OCI-LY7 (cell line): Measurements from ENCODE around the gene ATXN7L2. TPM values are rescaled to one million over a fixed set of nuclear protein-coding genes. Genes with fewer than 3 reads are reported as not detected.
"Not testable (repeated sequence)": the region's sequence is repeated elsewhere in the genome, so short reads cannot be mapped to it uniquely, and the experiment has no call there.

Experiments used
- BruUV-seq: library from RNA; stranded (reverse); fragments of 400-500 nt; replicated peaks from 2 replicates; lab custom pipeline; 2021; lab: Mats Ljungman, UMichigan
- CTCF ChIA-PET: fragments of 300-600 bp; sonication (Branson Sonifier 250); formaldehyde crosslinking; loops from one replicate; lab custom pipeline; 2022; ENCODE audit warnings: antibody characterized with exemption; ENCODE audit not compliant: unreplicated experiment; lab: Charles Lee
- POLR2A ChIA-PET: fragments of 300-600 bp; sonication (Branson Sonifier 250); formaldehyde crosslinking; loops from one replicate; lab custom pipeline; 2022; ENCODE audit warnings: antibody characterized with exemption; lab: Charles Lee
- DNase-seq: peaks from one replicate; pipeline ENCODE4 v3.0.0-alpha.2; 2015; ENCODE audit warnings: low spot score
- H2AFZ ChIP-seq: fragments of 200-600 bp; sonication (generic), shearing (Covaris generic); 2 replicates; pipeline ENCODE4 v1.6.1; 2014; ENCODE audit warnings: mild to moderate bottlenecking, antibody characterized with exemption, low read length, moderate library complexity
- H3K27ac ChIP-seq: fragments of 200-600 bp; sonication (generic); 2 replicates; pipeline ENCODE4 v1.5.1; 2014; ENCODE audit warnings: mixed run types, low read depth, mild to moderate bottlenecking, moderate library complexity, low read length, inconsistent platforms; ENCODE audit not compliant: poor library complexity, severe bottlenecking
- H3K36me3 ChIP-seq: fragments of 200-600 bp; sonication (generic); 2 replicates; pipeline ENCODE4 v1.6.1; 2014; ENCODE audit warnings: mild to moderate bottlenecking, antibody characterized with exemption, low read length, moderate library complexity, mixed read lengths; ENCODE audit not compliant: insufficient read depth
- H3K4me1 ChIP-seq: fragments of 200-600 bp; sonication (generic); 2 replicates; pipeline ENCODE4 v1.5.1; 2014; ENCODE audit warnings: mild to moderate bottlenecking, low read length; ENCODE audit not compliant: insufficient read depth, poor library complexity, severe bottlenecking
- H3K4me2 ChIP-seq: fragments of 200-600 bp; sonication (generic); 2 replicates; pipeline ENCODE4 v1.6.1; 2014; ENCODE audit warnings: mild to moderate bottlenecking, low read length
- H3K4me3 ChIP-seq: fragments of 200-600 bp; sonication (generic); 2 replicates; pipeline ENCODE4 v1.5.1; 2014; ENCODE audit warnings: mild to moderate bottlenecking, low read depth, low read length; ENCODE audit not compliant: poor library complexity, severe bottlenecking
- H3K79me2 ChIP-seq: fragments of 200-600 bp; sonication (generic); 2 replicates; pipeline ENCODE4 v1.6.1; 2016; ENCODE audit warnings: low read depth, mild to moderate bottlenecking, low read length, moderate library complexity, mixed read lengths; ENCODE audit not compliant: insufficient read depth
- H3K9me2 ChIP-seq: fragments of 200-600 bp; sonication (generic); 2 replicates; pipeline ENCODE4 v1.6.1; 2016; ENCODE audit warnings: mild to moderate bottlenecking, low read length, mixed read lengths; ENCODE audit not compliant: insufficient read depth
- H3K9me3 ChIP-seq: fragments of 200-600 bp; sonication (generic); 2 replicates; pipeline ENCODE4 v1.6.1; 2014; ENCODE audit warnings: mild to moderate bottlenecking, mixed run types, low read length, mixed read lengths
- H4K20me1 ChIP-seq: fragments of 200-600 bp; sonication (generic); 2 replicates; pipeline ENCODE4 v1.6.1; 2014; ENCODE audit warnings: mild to moderate bottlenecking, antibody characterized with exemption, low read length, moderate library complexity, mixed read lengths; ENCODE audit not compliant: insufficient read depth
- CTCF ChIP-seq: fragments of 200-600 bp; sonication (generic); conservative IDR thresholded peaks from 2 replicates; pipeline ENCODE4 v1.5.1; 2014; ENCODE audit warnings: mild to moderate bottlenecking, antibody characterized with exemption, low read length, moderate library complexity, mixed read lengths
- EZH2phosphoT487 ChIP-seq: fragments of 200-600 bp; sonication (generic); IDR thresholded peaks from 2 replicates; pipeline ENCODE4 v1.6.1; 2018; ENCODE audit warnings: low read depth, borderline replicate concordance, mild to moderate bottlenecking, mixed run types, antibody characterized with exemption, low read length, moderate library complexity, mixed read lengths
- intact Hi-C: fragments of 100-400 bp; cut with micrococcal nuclease; formaldehyde crosslinking; loops from one replicate; pipeline ENCODE4 v1.10.0; 2022; ENCODE audit not compliant: unreplicated experiment
- total RNA-seq, 2 experiments: library from RNA; depleted of rRNA in 1 of 2; stranded (reverse); fragments of >200 nt in 1 of 2; shearing (Covaris generic) in 1 of 2; gene quantifications; 2 replicates each; pipeline ENCODE4 v1.2.3, GENCODE V29; 2014 to 2022

Gene ATXN7L2
- total RNA-seq, 2 experiments from 2014 or later, result 6.5 to 8.2 TPM

- H3K9me2 ChIP-seq, result no peaks in the 10 kb centered on the region
- 0 out of 2 replicates have a peak, but pooled peaks cover 6% of the 10 kb centered on the region for H3K9me3 ChIP-seq
- H3K27ac ChIP-seq, result no peak overlapping the region
- no peak overlapping the region for H2AFZ ChIP-seq
- CTCF ChIA-PET, result no interaction called here
- H3K4me2 ChIP-seq, result no peak overlapping the region
- no peak overlapping the region for H3K4me3 ChIP-seq
- no peaks in the 10 kb centered on the region for H3K79me2 ChIP-seq
- no peaks in the 10 kb centered on the region for H3K4me1 ChIP-seq
- intact Hi-C loops, result no loop called here
- H3K36me3 ChIP-seq, result no peaks in the 10 kb centered on the region
- POLR2A ChIA-PET, result interaction anchor here (0.7 kb wide), 1 partner anchor 229 kb away, joined by 3 read pairs; no protein-coding TSS in a partner anchor
- no peaks in the 10 kb centered on the region for H4K20me1 ChIP-seq
- no peak for DNase-seq
- BruUV-seq, result no TSS peak
- TF ChIP-seq EZH2phosphoT487 (no peak), CTCF (no peak)
Observed at GRCh38 chr1:109444346-109444745, 39.4 kb upstream of the ATXN7L2 start.

GRCh38 chr1:109445949-109446695 is 37.6 kb upstream of the ATXN7L2 start:
- H3K36me3 ChIP-seq, H3K79me2 ChIP-seq, DNase-seq, H3K9me2 ChIP-seq, H2AFZ ChIP-seq, H3K4me2 ChIP-seq, BruUV-seq, H3K4me1 ChIP-seq, intact Hi-C loops, H3K4me3 ChIP-seq, H3K9me3 ChIP-seq, CTCF ChIA-PET, H3K27ac ChIP-seq, POLR2A ChIA-PET, H4K20me1 ChIP-seq: not testable (repeated sequence)

- Histone ChIP-seq H3K9me2 (no peaks in the 10 kb centered on the region), H3K27ac (no peak overlapping the region), H3K4me1 (no peaks in the 10 kb centered on the region), H3K36me3 (no peaks in the 10 kb centered on the region), H3K79me2 (no peaks in the 10 kb centered on the region), H3K4me3 (no peak overlapping the region), H3K9me3 (0 out of 2 replicates have a peak, but pooled peaks cover 6% of the 10 kb centered on the region), H2AFZ (no peak overlapping the region), H4K20me1 (no peaks in the 10 kb centered on the region), H3K4me2 (no peak overlapping the region)
- intact Hi-C loops, result no loop called here
- POLR2A ChIA-PET, result no interaction called here
- CTCF ChIA-PET, result no interaction called here
- no peak for TF ChIP-seq EZH2phosphoT487
- no peak for TF ChIP-seq CTCF
- no peak for DNase-seq
- BruUV-seq, result no TSS peak
Observed at GRCh38 chr1:109447524-109447923, 36.2 kb upstream of the ATXN7L2 start.
